GM12878 (cell line): ENCODE data around the gene SLC39A7. TPM values are rescaled to one million over a fixed set of nuclear protein-coding genes. Genes with fewer than 3 reads are reported as not detected.

Source experiments
- ATAC-seq: fragments of 200-7000 bp; cut with Tn5 transposase; 3 replicates; pipeline ENCODE4 v1.9.1; 2020; ENCODE audit warnings: mild to moderate bottlenecking, moderate library complexity
- BruUV-seq: library from RNA; stranded (reverse); fragments of 400-500 nt; replicated peaks from 2 replicates; lab custom pipeline; 2021; lab: Mats Ljungman, UMichigan
- CTCF ChIA-PET: fragments of 300-600 bp; sonication (Branson Sonifier 250); formaldehyde crosslinking; extraction: SDS; loops from one replicate; lab custom pipeline; 2021; ENCODE audit warnings: inconsistent platforms; lab: Yijun Ruan, JAX
- POLR2A ChIA-PET: fragments of 350-600 bp; formaldehyde crosslinking; extraction: SDS; loops from one replicate; lab custom pipeline; 2021; ENCODE audit warnings: inconsistent platforms; lab: Charles Lee
- RAD21 ChIA-PET: fragments of 300-600 bp; sonication (Branson Sonifier 250); formaldehyde crosslinking; loops from one replicate; lab custom pipeline; 2023; ENCODE audit warnings: antibody characterized with exemption; ENCODE audit not compliant: unreplicated experiment; lab: Charles Lee
- SMC1A ChIA-PET: fragments of 300-600 bp; sonication (Branson Sonifier 250); formaldehyde crosslinking; loops from one replicate; lab custom pipeline; 2023; ENCODE audit not compliant: unreplicated experiment, uncharacterized antibody; lab: Charles Lee
- DNase-seq: peaks from one replicate; pipeline ENCODE4 v3.0.0-alpha.2; 2011; ENCODE audit warnings: low read depth, low spot score
- FAIRE-seq: peaks from 3 replicates; lab custom pipeline; 2011; peaks lifted over from hg19 to GRCh38; lab: Jason Lieb, UNC
- H2AFZ ChIP-seq: 2 replicates; pipeline ENCODE4 v1.6.0; 2011; ENCODE audit warnings: low read depth, low read length, control low read depth; ENCODE audit not compliant: control insufficient read depth
- H3K27ac ChIP-seq: 2 replicates; pipeline ENCODE4 v1.5.1; 2011; ENCODE audit warnings: control low read depth; ENCODE audit not compliant: control insufficient read depth, insufficient read depth
- H3K27me3 ChIP-seq, 2 experiments: replicated peaks in 1 of 2; 2 replicates each; pipeline versions ENCODE4 v1.6.0 to v1.6.1; 2011; ENCODE audit warnings: low read length in 1 of 2; ENCODE audit not compliant: control insufficient read depth in 2 of 2, insufficient read depth in 2 of 2
- H3K36me3 ChIP-seq, 2 experiments: 2 replicates each; pipeline ENCODE4 v1.5.1; 2011; ENCODE audit warnings: low read length in 1 of 2; ENCODE audit not compliant: control insufficient read depth in 2 of 2, insufficient read depth in 2 of 2
- H3K4me1 ChIP-seq: 2 replicates; pipeline ENCODE4 v1.6.1; 2011; ENCODE audit warnings: mild to moderate bottlenecking, low read length, moderate library complexity, mixed read lengths; ENCODE audit not compliant: control insufficient read depth, insufficient read depth
- H3K4me2 ChIP-seq: 2 replicates; pipeline ENCODE4 v1.6.0; 2011; ENCODE audit warnings: control low read depth; ENCODE audit not compliant: control insufficient read depth, insufficient read depth
- H3K4me3 ChIP-seq: fragments of 200-600 bp; sonication (generic); 2 replicates; pipeline ENCODE4 v1.5.1; 2016
- H3K79me2 ChIP-seq: 2 replicates; pipeline ENCODE4 v1.6.0; 2011; ENCODE audit warnings: low read length; ENCODE audit not compliant: control insufficient read depth, insufficient read depth
- H3K9ac ChIP-seq: 2 replicates; pipeline ENCODE4 v1.8.0; 2011; ENCODE audit warnings: low read length, control low read depth, mixed read lengths; ENCODE audit not compliant: control insufficient read depth, insufficient read depth
- H3K9me3 ChIP-seq: replicated peaks from 3 replicates; pipeline ENCODE4 v1.5.1; 2011; ENCODE audit warnings: mild to moderate bottlenecking, low read length; ENCODE audit not compliant: control insufficient read depth, insufficient read depth
- H4K20me1 ChIP-seq: 2 replicates; pipeline ENCODE4 v1.6.0; 2011; ENCODE audit not compliant: control insufficient read depth, insufficient read depth
- ASH2L ChIP-seq: fragments of 300-600, 200-600 bp; sonication (generic); IDR thresholded peaks from 2 replicates; pipeline ENCODE4 v1.6.1; 2017; ENCODE audit warnings: low read depth, mild to moderate bottlenecking, borderline replicate concordance
- BRCA1 ChIP-seq: IDR thresholded peaks from 2 replicates; pipeline ENCODE4 v1.6.1; 2011; ENCODE audit warnings: low read depth, low read length, improper control_type of control experiment
- E2F4 ChIP-seq: IDR thresholded peaks from 2 replicates; pipeline ENCODE4 v1.6.1; 2012; ENCODE audit warnings: low read depth, low read length, improper control_type of control experiment
- IRF5 ChIP-seq: fragments of 450-650 bp; IDR thresholded peaks from 2 replicates; pipeline ENCODE4 v1.6.1; 2017; ENCODE audit warnings: borderline replicate concordance
- JUND ChIP-seq: IDR thresholded peaks from 2 replicates; pipeline ENCODE4 v1.6.1; 2012; ENCODE audit warnings: low read depth, mild to moderate bottlenecking, low read length, improper control_type of control experiment, moderate library complexity
- LARP7 ChIP-seq: fragments of 450-650 bp; IDR thresholded peaks from 2 replicates; pipeline ENCODE4 v1.6.1; 2017; ENCODE audit warnings: mild to moderate bottlenecking
- MTA3 ChIP-seq: IDR thresholded peaks from 2 replicates; pipeline ENCODE4 v1.6.1; 2012; ENCODE audit warnings: low read length, inconsistent platforms, borderline replicate concordance
- NFXL1 ChIP-seq: fragments of 450-650 bp; IDR thresholded peaks from 2 replicates; pipeline ENCODE4 v1.6.1; 2017; ENCODE audit warnings: antibody characterized with exemption, mild to moderate bottlenecking, borderline replicate concordance
- NFYA ChIP-seq: IDR thresholded peaks from 2 replicates; pipeline ENCODE4 v1.6.1; 2011; ENCODE audit warnings: low read depth, mild to moderate bottlenecking, low read length, improper control_type of control experiment, borderline replicate concordance
- REST ChIP-seq: IDR thresholded peaks from 2 replicates; pipeline ENCODE4 v1.6.1; 2012; ENCODE audit warnings: mild to moderate bottlenecking, low read depth, low read length
- SIX5 ChIP-seq: IDR thresholded peaks from 2 replicates; pipeline ENCODE4 v1.6.1; 2011; ENCODE audit warnings: mild to moderate bottlenecking, low read depth, low read length, moderate library complexity; ENCODE audit not compliant: severe bottlenecking
- SRF ChIP-seq, 2 experiments: IDR thresholded peaks; 2 replicates each; pipeline ENCODE4 v1.6.1; 2011; ENCODE audit warnings: low read depth in 2 of 2, low read length in 2 of 2, mild to moderate bottlenecking in 1 of 2, moderate library complexity in 1 of 2
- SUPT20H ChIP-seq: IDR thresholded peaks from 2 replicates; pipeline ENCODE4 v1.6.1; 2011; ENCODE audit warnings: low read depth, mild to moderate bottlenecking, low read length, moderate library complexity, borderline replicate concordance; ENCODE audit not compliant: control insufficient read depth
- ZSCAN29 ChIP-seq: fragments of 450-650 bp; IDR thresholded peaks from 2 replicates; pipeline ENCODE4 v1.6.1; 2017; ENCODE audit warnings: mild to moderate bottlenecking, moderate library complexity
- WGBS: methylation state at CpG from one replicate; pipeline ENCODE4 v1.1.6; 2016; ENCODE audit warnings: low lambda C conversion rate; ENCODE audit not compliant: insufficient replicate concordance, insufficient coverage; ENCODE audit errors: missing lambda C conversion rate; 5-methylcytosine and 5-hydroxymethylcytosine counted together
- in situ Hi-C: fragments of 300-500 bp; cut with MboI; formaldehyde crosslinking; loops from 9 replicates; pipeline ENCODE4 v1.14.3; 2018; ENCODE audit warnings: mixed read lengths
- intact Hi-C: fragments of 100-400 bp; cut with micrococcal nuclease; formaldehyde crosslinking; loops from one replicate; pipeline ENCODE4 v1.14.2; 2022; ENCODE audit not compliant: unreplicated experiment
- polyA plus RNA-seq, 11 experiments: library from polyadenylated mRNA; depleted of rRNA in 4 of 11; unstranded in 6 of 11; stranded (reverse) in 5 of 11; fragments of >200 nt; fragmentation: Nextera tagmentation in 4 of 11; fragmentation: Illumina TruSeq in 1 of 11; extraction: Ambion mirVana in 4 of 11; extraction: Trizol in 1 of 11; gene quantifications; 1 replicate in 1 of 11; 2 replicates in 10 of 11; pipeline versions ENCODE4 v1.2.1 to v1.2.3, GENCODE V29; 2011 to 2016; ENCODE audit warnings: inconsistent platforms in 2 of 11, missing spikeins in 2 of 11, low read depth in 1 of 11
- total RNA-seq, 4 experiments: library from RNA; depleted of rRNA in 3 of 4; stranded (reverse); fragments of >200 nt in 3 of 4; fragmentation: Illumina TruSeq in 1 of 4; extraction: Trizol in 1 of 4; gene quantifications; 2 replicates each; pipeline versions ENCODE4 v1.2.1 to v1.2.3, GENCODE V29; 2013 to 2021
- TF ChIP-seq, protein P1 (sequence below): fragments of 450-650 bp; IDR thresholded peaks from 2 replicates; pipeline ENCODE4 v1.6.1; 2018; ENCODE audit warnings: mild to moderate bottlenecking, low read depth, moderate library complexity; ENCODE audit not compliant: partially characterized antibody

SLC39A7 gene
- total and polyA plus RNA-seq, 10 of the 15 experiments (the other 5 are each of a cell fraction or from before 2014, with no cell fraction given): 7.3 to 63.1 (median 40.6) TPM

DNA sequence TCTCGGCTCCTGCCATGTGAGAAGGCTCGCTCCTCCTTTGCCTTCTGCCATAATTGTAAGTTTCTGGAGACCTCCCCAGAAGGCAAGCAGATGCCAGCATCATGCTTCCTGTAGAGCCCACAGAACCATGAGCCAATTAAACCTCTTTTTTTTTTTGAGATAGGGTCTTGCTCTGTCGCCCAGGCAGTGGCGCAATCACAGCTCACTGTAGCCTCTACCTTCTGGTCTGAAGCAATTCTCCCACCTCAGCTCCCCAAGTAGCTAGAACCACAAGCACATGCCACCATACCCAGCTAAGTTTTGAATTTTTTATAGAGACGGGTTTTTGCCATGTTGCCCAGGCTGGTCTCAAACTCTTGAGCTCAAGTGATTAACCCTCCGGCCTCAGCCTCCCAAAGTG, 36.2 kb downstream of the SLC39A7 start (continued):
- no peak for TF ChIP-seq MTA3
- TF ChIP-seq NFYA: no peak
- no peak for TF ChIP-seq NFXL1
- no peak for TF ChIP-seq E2F4
- no peak for TF ChIP-seq REST
- TF ChIP-seq JUND: no peak
- no peak for TF ChIP-seq BRCA1
- TF ChIP-seq, all 136 proteins: peak for 0

DNA sequence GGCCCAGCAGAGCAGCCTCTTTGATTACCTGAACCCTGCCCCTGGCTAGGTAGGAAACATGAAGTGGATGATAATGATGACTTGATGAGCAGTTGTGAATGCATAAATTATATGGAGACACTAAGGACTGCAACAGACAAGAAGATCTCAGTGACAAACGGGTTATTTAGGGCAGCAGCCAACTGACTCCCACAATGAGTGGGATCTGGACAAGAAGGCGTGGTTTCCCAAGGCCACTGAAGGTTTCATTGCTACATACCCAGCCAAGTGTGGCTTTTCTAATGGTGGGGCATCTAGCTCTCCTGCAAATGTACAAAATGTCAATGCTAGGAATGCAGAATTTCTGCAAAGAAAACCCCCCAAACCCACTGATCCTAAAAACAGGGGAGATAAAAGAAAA, 37.1 kb downstream of the SLC39A7 start:
- Histone ChIP-seq H3K4me1 (no peaks in the 10 kb centered on the region), H3K27ac (no peak overlapping the region), H3K9me3 (no peaks in the 10 kb centered on the region), H3K4me3 (no peak overlapping the region), H2AFZ (no peak overlapping the region), H3K36me3 (no peaks in the 10 kb centered on the region), H3K27me3 (peaks cover 2 to 3% of the 10 kb centered on the region in 2 experiments; a peak in 2 of 4 replicates), H3K9ac (no peak overlapping the region), H3K79me2 (no peaks in the 10 kb centered on the region), H4K20me1 (no peaks in the 10 kb centered on the region), H3K4me2 (no peak overlapping the region)
- FAIRE-seq: no peak
- WGBS: 3% methylated on average over 2 of the region's 2 CpGs
- ChIA-PET POLR2A (interaction anchor here (0.9 kb wide), 1 partner anchor 34 kb away, joined by 3 read pairs; the partner anchor contains the start of genes RPS18 and VPS52), SMC1A (no interaction called here), CTCF (interaction anchor here (1.0 to 1.5 kb wide), 5 partner anchors 9 to 90 kb away, joined by 3 to 7 read pairs (median 4); no protein-coding TSS in a partner anchor), RAD21 (no interaction called here)
- intact Hi-C loops (no loop called here), in situ Hi-C loops (no loop called here)
- BruUV-seq: no TSS peak
- no peak for DNase-seq
- ATAC-seq: no peak
- TF ChIP-seq ASH2L (no peak), LARP7 (no peak), SRF (IDR thresholded peaks at IDR 0.05; ENCODE audit: low read depth in 2 of 2, low read length in 2 of 2) (no peak), SIX5 (no peak), ZSCAN29 (no peak), SUPT20H (no peak), IRF5 (no peak)
- TF ChIP-seq, protein P1, sequence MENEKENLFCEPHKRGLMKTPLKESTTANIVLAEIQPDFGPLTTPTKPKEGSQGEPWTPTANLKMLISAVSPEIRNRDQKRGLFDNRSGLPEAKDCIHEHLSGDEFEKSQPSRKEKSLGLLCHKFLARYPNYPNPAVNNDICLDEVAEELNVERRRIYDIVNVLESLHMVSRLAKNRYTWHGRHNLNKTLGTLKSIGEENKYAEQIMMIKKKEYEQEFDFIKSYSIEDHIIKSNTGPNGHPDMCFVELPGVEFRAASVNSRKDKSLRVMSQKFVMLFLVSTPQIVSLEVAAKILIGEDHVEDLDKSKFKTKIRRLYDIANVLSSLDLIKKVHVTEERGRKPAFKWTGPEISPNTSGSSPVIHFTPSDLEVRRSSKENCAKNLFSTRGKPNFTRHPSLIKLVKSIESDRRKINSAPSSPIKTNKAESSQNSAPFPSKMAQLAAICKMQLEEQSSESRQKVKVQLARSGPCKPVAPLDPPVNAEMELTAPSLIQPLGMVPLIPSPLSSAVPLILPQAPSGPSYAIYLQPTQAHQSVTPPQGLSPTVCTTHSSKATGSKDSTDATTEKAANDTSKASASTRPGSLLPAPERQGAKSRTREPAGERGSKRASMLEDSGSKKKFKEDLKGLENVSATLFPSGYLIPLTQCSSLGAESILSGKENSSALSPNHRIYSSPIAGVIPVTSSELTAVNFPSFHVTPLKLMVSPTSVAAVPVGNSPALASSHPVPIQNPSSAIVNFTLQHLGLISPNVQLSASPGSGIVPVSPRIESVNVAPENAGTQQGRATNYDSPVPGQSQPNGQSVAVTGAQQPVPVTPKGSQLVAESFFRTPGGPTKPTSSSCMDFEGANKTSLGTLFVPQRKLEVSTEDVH: no peak
